Neural cell (in vitro differentiated cells): ENCODE measurements around the gene SSUH2. TPM values are rescaled to one million over a fixed set of nuclear protein-coding genes. Genes with fewer than 3 reads are reported as not detected.

Experiments
- H2AFZ ChIP-seq: fragments of 200-600, 300-800 bp; sonication (generic), shearing (Covaris generic); 2 replicates; pipeline ENCODE4 v1.6.0; 2014; ENCODE audit warnings: low read depth, mild to moderate bottlenecking, antibody characterized with exemption, low read length, moderate library complexity
- H3F3A ChIP-seq: fragments of 200-600 bp; shearing (Covaris generic); 2 replicates; pipeline ENCODE4 v1.6.1; 2016; ENCODE audit warnings: mild to moderate bottlenecking, moderate library complexity, mixed read lengths, antibody characterized with exemption, low read length; ENCODE audit not compliant: insufficient read depth, poor library complexity, severe bottlenecking
- H3K27ac ChIP-seq: fragments of 200-600, 300-800 bp; sonication (generic), shearing (Covaris generic); 2 replicates; pipeline ENCODE4 v1.5.1; 2014; ENCODE audit warnings: mild to moderate bottlenecking, low read length, moderate library complexity
- H3K27me3 ChIP-seq: fragments of 300-800, 200-600 bp; sonication (generic), shearing (Covaris generic); 2 replicates; pipeline ENCODE4 v1.6.0; 2014; ENCODE audit warnings: mild to moderate bottlenecking, low read depth, low read length, moderate library complexity; ENCODE audit not compliant: insufficient read depth
- H3K36me3 ChIP-seq: fragments of 300-800, 200-600 bp; sonication (generic), shearing (Covaris generic); 2 replicates; pipeline ENCODE4 v1.5.1; 2014; ENCODE audit warnings: mild to moderate bottlenecking, antibody characterized with exemption, low read length, moderate library complexity; ENCODE audit not compliant: insufficient read depth
- H3K4me2 ChIP-seq: fragments of 300-800, 200-600 bp; sonication (generic), shearing (Covaris generic); 2 replicates; pipeline ENCODE4 v1.6.0; 2014; ENCODE audit warnings: mild to moderate bottlenecking, low read length
- H3K4me3 ChIP-seq: fragments of 300-800, 200-600 bp; sonication (generic), shearing (Covaris generic); 2 replicates; pipeline ENCODE4 v1.5.1; 2014; ENCODE audit warnings: mild to moderate bottlenecking, low read length, moderate library complexity
- H3K79me2 ChIP-seq: fragments of 200-600 bp; shearing (Covaris generic); replicated peaks from 2 replicates; pipeline ENCODE4 v1.6.0; 2014; ENCODE audit warnings: mild to moderate bottlenecking, low read length, moderate library complexity; ENCODE audit not compliant: insufficient read depth
- H3K9ac ChIP-seq: fragments of 300-800, 200-600 bp; sonication (generic), shearing (Covaris generic); 2 replicates; pipeline ENCODE4 v1.6.1; 2016; ENCODE audit warnings: mild to moderate bottlenecking, low read length, mixed read lengths
- H3K9me2 ChIP-seq: fragments of 200-600 bp; shearing (Covaris generic); 2 replicates; pipeline ENCODE4 v1.6.1; 2016; ENCODE audit warnings: mild to moderate bottlenecking, low read length, mixed read lengths; ENCODE audit not compliant: insufficient read depth
- H3K9me3 ChIP-seq: fragments of 200-600, 300-800 bp; sonication (generic), shearing (Covaris generic); 2 replicates; pipeline ENCODE4 v1.6.1; 2016; ENCODE audit warnings: mild to moderate bottlenecking, mixed run types, low read length, moderate library complexity, mixed read lengths
- H4K20me1 ChIP-seq: fragments of 200-600 bp; shearing (Covaris generic); 2 replicates; pipeline ENCODE4 v1.6.1; 2016; ENCODE audit warnings: mild to moderate bottlenecking, mixed run types; ENCODE audit not compliant: insufficient read depth
- EP300 ChIP-seq: fragments of 450-650 bp; conservative IDR thresholded peaks from 2 replicates; pipeline ENCODE4 v1.6.1; 2014; ENCODE audit warnings: antibody characterized with exemption, mild to moderate bottlenecking, moderate library complexity; ENCODE audit not compliant: poor library complexity, severe bottlenecking
- EZH2 ChIP-seq: fragments of 200-600, 300-800 bp; shearing (Covaris generic), sonication (generic); IDR thresholded peaks from 2 replicates; pipeline ENCODE4 v1.6.1; 2014; ENCODE audit warnings: antibody characterized with exemption, low read length, borderline replicate concordance, mild to moderate bottlenecking; ENCODE audit not compliant: insufficient read depth, poor library complexity, severe bottlenecking
- MXI1 ChIP-seq: fragments of 450-650 bp; conservative IDR thresholded peaks from 2 replicates; pipeline ENCODE4 v1.6.1; 2014; ENCODE audit warnings: antibody characterized with exemption, mild to moderate bottlenecking; ENCODE audit not compliant: poor library complexity, severe bottlenecking
- POLR2AphosphoS5 ChIP-seq: IDR thresholded peaks from 2 replicates; pipeline ENCODE4 v1.6.1; 2012
- RAD21 ChIP-seq: fragments of 450-650 bp; conservative IDR thresholded peaks from 2 replicates; pipeline ENCODE4 v1.6.1; 2014; ENCODE audit warnings: antibody characterized with exemption, mild to moderate bottlenecking, moderate library complexity
- SMC3 ChIP-seq: fragments of 450-650 bp; conservative IDR thresholded peaks from 2 replicates; pipeline ENCODE4 v1.6.1; 2014; ENCODE audit warnings: antibody characterized with exemption, mild to moderate bottlenecking, moderate library complexity; ENCODE audit not compliant: poor library complexity
- TAF1 ChIP-seq: IDR thresholded peaks from 2 replicates; pipeline ENCODE4 v1.6.1; 2012; ENCODE audit warnings: low read depth
- polyA plus RNA-seq: library from polyadenylated mRNA; depleted of rRNA; stranded (reverse); fragments of >200 nt; gene quantifications from 2 replicates; pipeline ENCODE4 v1.2.3, GENCODE V29; 2014
- TF ChIP-seq, protein P1 (sequence below): fragments of 450-650 bp; IDR thresholded peaks from 2 replicates; pipeline ENCODE4 v1.5.1; 2014; ENCODE audit warnings: antibody characterized with exemption, mild to moderate bottlenecking, moderate library complexity; ENCODE audit not compliant: poor library complexity, severe bottlenecking
- TF ChIP-seq, protein P2 (sequence below): IDR thresholded peaks from 2 replicates; pipeline ENCODE4 v1.6.1; 2012; ENCODE audit warnings: borderline replicate concordance

The SSUH2 gene
- polyA plus RNA-seq, 1 donor from 2014 or later: 0.88 TPM

- no peak overlapping the region for H3K4me2 ChIP-seq
- no peaks in the 10 kb centered on the region for H3F3A ChIP-seq
- H3K79me2 ChIP-seq: no peaks in the 10 kb centered on the region
- H2AFZ ChIP-seq: no peak overlapping the region
- H3K27ac ChIP-seq: no peak overlapping the region
- H4K20me1 ChIP-seq: no peaks in the 10 kb centered on the region
- H3K9me2 ChIP-seq: no peaks in the 10 kb centered on the region
- H3K27me3 ChIP-seq: no peaks in the 10 kb centered on the region
- H3K36me3 ChIP-seq: no peaks in the 10 kb centered on the region
- H3K9me3 ChIP-seq: no peaks in the 10 kb centered on the region
- TF ChIP-seq EP300 (no peak), TAF1 (no peak), SMC3 (no peak), POLR2AphosphoS5 (no peak), MXI1 (no peak), RAD21 (no peak), EZH2 (no peak)
- TF ChIP-seq, protein P1, sequence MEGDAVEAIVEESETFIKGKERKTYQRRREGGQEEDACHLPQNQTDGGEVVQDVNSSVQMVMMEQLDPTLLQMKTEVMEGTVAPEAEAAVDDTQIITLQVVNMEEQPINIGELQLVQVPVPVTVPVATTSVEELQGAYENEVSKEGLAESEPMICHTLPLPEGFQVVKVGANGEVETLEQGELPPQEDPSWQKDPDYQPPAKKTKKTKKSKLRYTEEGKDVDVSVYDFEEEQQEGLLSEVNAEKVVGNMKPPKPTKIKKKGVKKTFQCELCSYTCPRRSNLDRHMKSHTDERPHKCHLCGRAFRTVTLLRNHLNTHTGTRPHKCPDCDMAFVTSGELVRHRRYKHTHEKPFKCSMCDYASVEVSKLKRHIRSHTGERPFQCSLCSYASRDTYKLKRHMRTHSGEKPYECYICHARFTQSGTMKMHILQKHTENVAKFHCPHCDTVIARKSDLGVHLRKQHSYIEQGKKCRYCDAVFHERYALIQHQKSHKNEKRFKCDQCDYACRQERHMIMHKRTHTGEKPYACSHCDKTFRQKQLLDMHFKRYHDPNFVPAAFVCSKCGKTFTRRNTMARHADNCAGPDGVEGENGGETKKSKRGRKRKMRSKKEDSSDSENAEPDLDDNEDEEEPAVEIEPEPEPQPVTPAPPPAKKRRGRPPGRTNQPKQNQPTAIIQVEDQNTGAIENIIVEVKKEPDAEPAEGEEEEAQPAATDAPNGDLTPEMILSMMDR: no peak
- TF ChIP-seq, protein P2, sequence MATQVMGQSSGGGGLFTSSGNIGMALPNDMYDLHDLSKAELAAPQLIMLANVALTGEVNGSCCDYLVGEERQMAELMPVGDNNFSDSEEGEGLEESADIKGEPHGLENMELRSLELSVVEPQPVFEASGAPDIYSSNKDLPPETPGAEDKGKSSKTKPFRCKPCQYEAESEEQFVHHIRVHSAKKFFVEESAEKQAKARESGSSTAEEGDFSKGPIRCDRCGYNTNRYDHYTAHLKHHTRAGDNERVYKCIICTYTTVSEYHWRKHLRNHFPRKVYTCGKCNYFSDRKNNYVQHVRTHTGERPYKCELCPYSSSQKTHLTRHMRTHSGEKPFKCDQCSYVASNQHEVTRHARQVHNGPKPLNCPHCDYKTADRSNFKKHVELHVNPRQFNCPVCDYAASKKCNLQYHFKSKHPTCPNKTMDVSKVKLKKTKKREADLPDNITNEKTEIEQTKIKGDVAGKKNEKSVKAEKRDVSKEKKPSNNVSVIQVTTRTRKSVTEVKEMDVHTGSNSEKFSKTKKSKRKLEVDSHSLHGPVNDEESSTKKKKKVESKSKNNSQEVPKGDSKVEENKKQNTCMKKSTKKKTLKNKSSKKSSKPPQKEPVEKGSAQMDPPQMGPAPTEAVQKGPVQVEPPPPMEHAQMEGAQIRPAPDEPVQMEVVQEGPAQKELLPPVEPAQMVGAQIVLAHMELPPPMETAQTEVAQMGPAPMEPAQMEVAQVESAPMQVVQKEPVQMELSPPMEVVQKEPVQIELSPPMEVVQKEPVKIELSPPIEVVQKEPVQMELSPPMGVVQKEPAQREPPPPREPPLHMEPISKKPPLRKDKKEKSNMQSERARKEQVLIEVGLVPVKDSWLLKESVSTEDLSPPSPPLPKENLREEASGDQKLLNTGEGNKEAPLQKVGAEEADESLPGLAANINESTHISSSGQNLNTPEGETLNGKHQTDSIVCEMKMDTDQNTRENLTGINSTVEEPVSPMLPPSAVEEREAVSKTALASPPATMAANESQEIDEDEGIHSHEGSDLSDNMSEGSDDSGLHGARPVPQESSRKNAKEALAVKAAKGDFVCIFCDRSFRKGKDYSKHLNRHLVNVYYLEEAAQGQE: no peak
- no peak overlapping the region for H3K4me3 ChIP-seq
- no peak overlapping the region for H3K9ac ChIP-seq
Observed at GRCh38 chr3:8584661-8585060, 59.9 kb downstream of the SSUH2 start.

DNA sequence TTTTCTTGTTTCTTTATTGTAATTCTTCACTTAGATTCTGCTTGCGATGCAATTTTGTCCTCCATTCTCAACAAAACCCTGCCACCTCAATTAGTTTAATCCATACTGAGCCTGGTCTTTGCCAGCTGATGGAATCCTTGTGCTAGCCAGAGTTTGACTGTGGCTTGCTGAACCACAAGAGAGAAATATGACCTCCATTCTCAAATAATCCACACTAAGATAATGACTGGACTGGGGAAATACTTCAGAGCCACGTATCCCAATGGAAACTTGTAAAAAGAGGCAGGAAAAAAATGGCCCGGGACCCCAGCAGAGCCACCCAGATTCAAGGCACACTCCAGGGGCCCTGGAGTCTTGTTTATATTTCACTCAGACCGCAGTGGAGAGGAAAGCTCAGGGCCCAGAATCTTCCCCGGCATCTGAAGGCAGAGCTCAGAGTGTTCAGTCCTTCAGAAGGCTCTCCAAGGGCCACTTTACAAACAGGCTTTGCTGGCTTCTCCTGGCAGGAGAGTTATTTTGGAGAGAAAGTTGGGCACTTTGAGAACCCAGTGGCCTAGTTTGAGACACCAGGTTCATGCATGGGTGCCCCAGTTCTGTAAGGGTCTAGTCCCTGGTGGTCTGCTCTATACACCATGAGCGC, 62.7 kb downstream of the SSUH2 start:
- Histone ChIP-seq H3K9ac (no peak overlapping the region), H3K9me3 (no peaks in the 10 kb centered on the region), H2AFZ (no peak overlapping the region), H4K20me1 (no peaks in the 10 kb centered on the region), H3K9me2 (no peaks in the 10 kb centered on the region), H3F3A (no peaks in the 10 kb centered on the region), H3K79me2 (no peaks in the 10 kb centered on the region), H3K27ac (no peak overlapping the region), H3K36me3 (no peaks in the 10 kb centered on the region), H3K4me2 (no peak overlapping the region), H3K27me3 (no peaks in the 10 kb centered on the region), H3K4me3 (no peak overlapping the region)
- TF ChIP-seq, protein P1: no peak
- TF ChIP-seq RAD21: no peak
